ENCODE data around the gene NME7.

DNA sequence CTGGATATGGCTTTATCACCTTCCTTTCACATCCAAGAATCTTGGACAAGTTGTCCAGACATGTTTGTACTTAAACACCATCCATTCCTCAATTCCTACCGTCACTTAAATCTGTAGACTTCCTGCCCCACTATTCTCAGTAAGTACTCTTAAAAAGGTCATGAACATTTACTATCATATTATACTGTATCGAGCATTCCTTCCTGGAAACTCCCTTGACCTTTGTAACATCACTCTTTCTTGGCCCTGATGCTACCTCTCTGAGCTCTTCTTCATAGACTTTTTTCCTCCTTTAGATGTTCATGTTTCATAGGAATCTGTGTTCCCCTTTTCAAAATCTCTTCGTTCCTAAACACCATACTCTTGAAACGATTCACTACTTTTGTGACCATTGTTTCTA is 15.9 kb upstream of the NME7 start:
- no peak for TF ChIP-seq POLR2A (IDR thresholded peaks at IDR 0.05; ENCODE audit: borderline replicate concordance, extremely low read depth, insufficient read depth, insufficient read length)
- no peak for TF ChIP-seq ELF1 (IDR thresholded peaks at IDR 0.05; ENCODE audit: borderline replicate concordance, low read depth)
- TF ChIP-seq, protein P1, sequence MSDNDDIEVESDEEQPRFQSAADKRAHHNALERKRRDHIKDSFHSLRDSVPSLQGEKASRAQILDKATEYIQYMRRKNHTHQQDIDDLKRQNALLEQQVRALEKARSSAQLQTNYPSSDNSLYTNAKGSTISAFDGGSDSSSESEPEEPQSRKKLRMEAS (IDR thresholded peaks at IDR 0.05), result no peak
- TF ChIP-seq CTCF (IDR thresholded peaks at IDR 0.05 in 2 of 3, conservative IDR thresholded peaks at IDR 0.05 in 1 of 3; ENCODE audit: borderline replicate concordance in 1 of 3, insufficient read depth in 1 of 3, low read depth in 2 of 3, low read length in 2 of 3), result no peak
- no peak for TF ChIP-seq CEBPB (IDR thresholded peaks at IDR 0.05; ENCODE audit: low read depth)
- TF ChIP-seq ZFX (IDR thresholded peaks at IDR 0.05), result no peak
- no peak for TF ChIP-seq POLR2AphosphoS5 (IDR thresholded peaks at IDR 0.05; ENCODE audit: low read depth, low read length)
- no peak for TF ChIP-seq FOSL1 (IDR thresholded peaks at IDR 0.05; ENCODE audit: low read depth)
- no peak for TF ChIP-seq YY1 (IDR thresholded peaks at IDR 0.05; ENCODE audit: extremely low read depth, insufficient replicate concordance, low read depth, low read length)
- no peak for TF ChIP-seq EZH2phosphoT487 (IDR thresholded peaks at IDR 0.05; ENCODE audit: borderline replicate concordance)
